Natural killer cell (primary cell): ENCODE measurements around the gene NR1H2. TPM values are rescaled to one million over a fixed set of nuclear protein-coding genes. Genes with fewer than 3 reads are reported as not detected.

ENCODE experiments used
- ATAC-seq, 3 donors: fragments of 150-1000 bp in 2 of 3; fragments of 200-7000 bp in 1 of 3; cut with Tn5 transposase; 1 replicate in 1 of 3; 2 replicates in 2 of 3; pipeline ENCODE4 v1.10.0; 2021; ENCODE audit warnings: mild to moderate bottlenecking in 2 of 3, moderate library complexity in 2 of 3
- DNase-seq, 2 donors: peaks; one replicate each; pipeline versions ENCODE4 v3.0.0 to v3.0.0-alpha.2; 2013 to 2021; ENCODE audit warnings: mixed read lengths in 1 of 2
- H3K27ac ChIP-seq: one replicate; pipeline ENCODE4 v1.5.1; 2013; ENCODE audit warnings: mild to moderate bottlenecking, low read length
- H3K27me3 ChIP-seq: one replicate; pipeline ENCODE4 v1.6.1; 2013; ENCODE audit warnings: low read length; ENCODE audit not compliant: control insufficient read depth, insufficient read depth
- H3K36me3 ChIP-seq: one replicate; pipeline ENCODE4 v1.6.1; 2013; ENCODE audit warnings: low read length; ENCODE audit not compliant: control insufficient read depth, insufficient read depth
- H3K4me1 ChIP-seq: one replicate; pipeline ENCODE4 v1.6.1; 2013; ENCODE audit warnings: low read length; ENCODE audit not compliant: control insufficient read depth, insufficient read depth
- H3K4me3 ChIP-seq: one replicate; pipeline ENCODE4 v1.5.1; 2013; ENCODE audit warnings: low read length
- H3K9me3 ChIP-seq: one replicate; pipeline ENCODE4 v1.6.1; 2013; ENCODE audit warnings: low read length; ENCODE audit not compliant: control insufficient read depth, insufficient read depth
- H3K27ac Mint-ChIP-seq, 2 donors: one replicate each; pipeline ENCODE4 v1.8.0; 2022; ENCODE audit warnings: mild to moderate bottlenecking in 2 of 2, mixed read lengths in 2 of 2, moderate library complexity in 1 of 2
- H3K27me3 Mint-ChIP-seq, 2 donors: one replicate each; pipeline ENCODE4 v1.8.0; 2022; ENCODE audit warnings: low read depth in 2 of 2, mixed read lengths in 2 of 2
- H3K36me3 Mint-ChIP-seq: one replicate; pipeline ENCODE4 v1.8.0; 2022; ENCODE audit warnings: mixed read lengths
- H3K4me1 Mint-ChIP-seq, 2 donors: one replicate each; pipeline ENCODE4 v1.8.0; 2022; ENCODE audit warnings: mixed read lengths in 2 of 2
- H3K4me3 Mint-ChIP-seq: one replicate; pipeline ENCODE4 v1.8.0; 2022; ENCODE audit warnings: mild to moderate bottlenecking, moderate library complexity, mixed read lengths
- H3K9me3 Mint-ChIP-seq, 2 donors: one replicate each; pipeline ENCODE4 v1.8.0; 2022; ENCODE audit warnings: mixed read lengths in 2 of 2
- CTCF ChIP-seq: fragments of 200-600 bp; IDR thresholded peaks from one replicate; pipeline ENCODE4 v1.8.0; 2022; ENCODE audit warnings: antibody characterized with exemption
- WGBS: methylation state at CpG from one replicate; pipeline ENCODE4 v1.1.7; 2013; ENCODE audit warnings: missing lambda C conversion rate; ENCODE audit not compliant: insufficient coverage; 5-methylcytosine and 5-hydroxymethylcytosine counted together
- intact Hi-C: fragments of 100-400 bp; cut with micrococcal nuclease; formaldehyde crosslinking; loops from one replicate; pipeline ENCODE4 v1.14.2; 2022
- total RNA-seq, 4 donors: library from RNA; stranded (reverse); fragments of 120-200 nt in 1 of 4; gene quantifications; one replicate each; pipeline versions ENCODE4 v1.2.3 to v1.2.4, GENCODE V29; 2013 to 2022

Gene NR1H2
- total RNA-seq, 3 donors from 2014 or later (not counting 1 experiment from before 2014, with no cell fraction given): 185 to 217 (median 211) TPM

DNA sequence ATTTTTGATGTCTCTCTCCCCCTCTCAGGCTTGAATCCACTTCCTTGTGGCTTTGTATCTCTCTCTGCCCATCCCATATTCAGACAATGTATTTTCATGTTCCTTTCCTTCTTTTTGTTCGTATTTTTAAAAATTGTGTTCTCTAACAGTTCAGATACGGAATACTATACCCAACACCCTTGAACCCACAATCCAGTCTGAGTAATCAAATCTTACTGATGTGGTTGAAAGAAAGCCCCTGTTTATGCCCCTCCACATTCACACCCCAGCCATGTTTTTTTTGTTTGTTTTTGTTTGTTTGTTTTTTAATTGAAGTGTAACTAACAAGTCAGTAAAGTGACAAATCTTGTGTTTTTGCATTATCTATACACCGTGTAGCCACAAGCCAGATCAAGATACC, 43.9 kb downstream of the NR1H2 start:
- Mint-ChIP-seq H3K4me3 (no peak overlapping the region), H3K9me3 (no peaks in the 10 kb centered on the region), H3K27me3 (peaks cover 23 to 27% of the 10 kb centered on the region in 2 donors), H3K4me1 (peaks cover 12 to 22% of the 10 kb centered on the region in 2 donors), H3K36me3 (no peaks in the 10 kb centered on the region), H3K27ac (peak overlapping the region in 1 of 2 donors; percentile 29)
- ATAC-seq (peak in 2 of 3 donors; percentile 37 to 64), DNase-seq (no peak)
- H3K27me3 ChIP-seq: peaks cover 6% of the 10 kb centered on the region
- peak overlapping the region; percentile 55 for H3K4me3 ChIP-seq
- 25% methylated on average over 1 of the region's 3 CpGs for WGBS
- peaks cover 43% of the 10 kb centered on the region for H3K4me1 ChIP-seq
- H3K27ac ChIP-seq: peak overlapping the region; percentile 74
- intact Hi-C loops: no loop called here
- no peaks in the 10 kb centered on the region for H3K36me3 ChIP-seq
- no peaks in the 10 kb centered on the region for H3K9me3 ChIP-seq
- no peak for TF ChIP-seq CTCF

DNA sequence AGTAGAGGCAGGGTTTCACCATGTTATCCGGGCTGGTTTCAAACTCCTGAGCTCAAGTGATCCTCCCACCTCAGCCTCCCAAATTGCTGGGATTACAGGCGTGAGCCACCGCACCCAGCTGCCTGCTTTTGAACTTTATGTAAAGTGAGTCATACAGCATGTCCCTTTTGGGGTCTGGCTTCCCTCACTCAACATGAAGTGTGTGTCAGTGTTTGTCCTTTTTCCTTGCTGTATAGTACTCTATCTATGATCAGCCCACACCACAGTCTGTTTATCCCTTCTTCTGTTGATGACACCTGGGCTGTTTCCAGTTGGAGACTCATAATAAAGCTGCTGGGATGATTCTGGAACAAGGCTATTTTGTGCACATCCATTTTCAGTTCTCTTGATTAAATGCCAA, 44.6 kb downstream of the NR1H2 start:
- Mint-ChIP-seq H3K27me3 (peaks cover 23 to 27% of the 10 kb centered on the region in 2 donors), H3K9me3 (no peaks in the 10 kb centered on the region), H3K4me3 (no peak overlapping the region), H3K4me1 (peaks cover 12 to 20% of the 10 kb centered on the region in 2 donors), H3K27ac (no peak overlapping the region), H3K36me3 (no peaks in the 10 kb centered on the region)
- ATAC-seq: no peak
- 61% methylated on average over 3 of the region's 3 CpGs for WGBS
- H3K36me3 ChIP-seq: no peaks in the 10 kb centered on the region
- no peaks in the 10 kb centered on the region for H3K9me3 ChIP-seq
- no peak for TF ChIP-seq CTCF
- H3K4me1 ChIP-seq: peaks cover 40% of the 10 kb centered on the region
- no peak overlapping the region for H3K27ac ChIP-seq
- H3K4me3 ChIP-seq: no peak overlapping the region
- DNase-seq: no peak
- intact Hi-C loops: no loop called here
- peaks cover 6% of the 10 kb centered on the region for H3K27me3 ChIP-seq

DNA sequence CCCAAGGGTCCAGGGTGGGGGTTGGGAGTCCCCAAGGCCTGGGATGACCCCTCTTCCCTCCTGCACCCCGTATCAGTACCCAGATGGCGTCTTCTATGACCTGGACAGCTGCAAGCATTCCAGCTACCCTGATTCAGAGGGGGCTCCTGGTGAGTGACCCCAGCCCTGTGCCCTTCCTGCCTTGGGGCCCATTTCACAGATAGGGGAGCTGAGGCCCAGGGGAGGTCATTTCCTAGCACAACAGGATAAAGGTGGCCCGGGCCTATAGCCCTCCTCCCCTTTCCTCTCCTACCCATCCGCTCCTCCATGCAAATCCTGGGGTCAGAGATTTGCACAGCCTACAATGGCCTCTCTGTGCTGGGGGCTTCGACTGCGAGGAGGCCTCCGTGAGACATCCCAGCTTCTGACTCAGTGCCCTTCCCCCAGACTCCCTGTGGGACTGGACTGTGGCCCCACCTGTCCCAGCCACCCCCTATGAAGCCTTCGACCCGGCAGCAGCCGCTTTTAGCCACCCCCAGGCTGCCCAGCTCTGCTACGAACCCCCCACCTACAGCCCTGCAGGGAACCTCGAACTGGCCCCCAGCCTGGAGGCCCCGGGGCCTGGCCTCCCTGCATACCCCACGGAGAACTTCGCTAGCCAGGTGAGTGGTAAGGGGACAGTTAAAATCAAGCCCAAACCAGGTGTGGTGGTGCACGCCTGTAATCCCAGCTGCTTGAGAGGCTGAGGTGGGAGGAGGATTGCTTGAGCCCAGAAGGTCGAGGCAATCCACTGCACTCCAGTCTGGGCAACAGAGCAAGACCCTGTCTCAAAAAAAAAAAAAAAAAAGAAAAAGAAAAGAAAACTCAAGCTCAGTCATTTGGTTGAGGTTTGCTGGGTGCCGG, 46.4 kb downstream of the NR1H2 start:
- peaks cover 28% of the 10 kb centered on the region for H3K4me1 ChIP-seq
- Mint-ChIP-seq H3K36me3 (no peaks in the 10 kb centered on the region), H3K27ac (no peak overlapping the region), H3K27me3 (peaks cover 23 to 27% of the 10 kb centered on the region in 2 donors), H3K4me1 (peaks cover 12 to 20% of the 10 kb centered on the region in 2 donors), H3K4me3 (no peak overlapping the region), H3K9me3 (no peaks in the 10 kb centered on the region)
- DNase-seq: no peak
- no peak for ATAC-seq
- no peaks in the 10 kb centered on the region for H3K36me3 ChIP-seq
- no peak for TF ChIP-seq CTCF
- WGBS: 81% methylated on average over 18 of the region's 18 CpGs
- no peak overlapping the region for H3K27ac ChIP-seq
- H3K9me3 ChIP-seq: no peaks in the 10 kb centered on the region
- intact Hi-C loops: no loop called here
- H3K27me3 ChIP-seq: peaks cover 6% of the 10 kb centered on the region
- no peak overlapping the region for H3K4me3 ChIP-seq
